Measurements from ENCODE around the gene EBF3.

GRCh38 chr10:129788215-129788614, 175.9 kb downstream of the EBF3 start:
- TF ChIP-seq CTCF (IDR thresholded peaks at IDR 0.05) (no peak), POLR2A (IDR thresholded peaks at IDR 0.05) (no peak)
